NCI-H748 (cell line): ENCODE measurements around the gene PEX5L.
"Not testable (repeated sequence)": the region's sequence is repeated elsewhere in the genome, so short reads cannot be mapped to it uniquely, and the experiment has no call there.

Experiments used
- DNase-seq: peaks from one replicate; lab custom pipeline; 2025; ENCODE audit not compliant: unreplicated experiment; lab: John Stamatoyannopoulos, UW

PEX5L gene

DNA sequence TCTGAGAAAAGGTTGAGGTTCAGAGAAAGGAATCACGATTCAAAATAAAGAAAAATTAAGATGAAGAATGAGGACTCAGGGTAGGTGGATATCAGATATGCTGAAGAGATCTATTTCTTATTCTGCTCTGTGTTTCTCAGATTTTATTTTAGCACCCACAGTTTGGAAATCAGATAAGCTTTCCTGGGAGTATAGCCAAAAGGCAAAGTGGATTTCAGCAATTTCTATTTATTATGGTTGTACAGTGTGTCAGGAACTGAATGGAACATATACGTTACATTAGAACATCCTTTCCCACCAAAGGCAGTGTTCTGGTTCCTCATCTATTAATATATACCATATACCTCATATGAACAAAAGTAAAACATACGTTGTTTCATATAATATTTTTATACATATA is 18.9 kb downstream of the PEX5L start:
- no peak for DNase-seq

DNA sequence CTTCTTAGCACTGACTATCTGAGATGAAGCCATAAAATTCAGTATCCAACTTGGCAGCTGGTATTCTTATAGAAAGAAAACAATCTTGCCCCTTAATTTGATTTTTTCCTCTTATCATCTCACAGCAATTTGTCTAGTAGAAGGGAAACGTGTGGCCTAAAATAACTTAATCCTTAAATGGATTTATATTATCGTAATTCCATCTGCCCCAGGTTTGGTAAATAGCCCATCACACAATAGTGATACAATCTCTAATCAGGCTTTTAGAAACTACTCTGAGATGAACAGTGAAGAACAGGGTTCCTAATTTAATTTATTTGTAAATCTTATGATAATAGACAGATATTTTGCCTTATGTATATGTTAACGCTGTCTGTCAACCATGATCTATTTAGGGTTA is 24.8 kb downstream of the PEX5L start:
- no peak for DNase-seq

DNA sequence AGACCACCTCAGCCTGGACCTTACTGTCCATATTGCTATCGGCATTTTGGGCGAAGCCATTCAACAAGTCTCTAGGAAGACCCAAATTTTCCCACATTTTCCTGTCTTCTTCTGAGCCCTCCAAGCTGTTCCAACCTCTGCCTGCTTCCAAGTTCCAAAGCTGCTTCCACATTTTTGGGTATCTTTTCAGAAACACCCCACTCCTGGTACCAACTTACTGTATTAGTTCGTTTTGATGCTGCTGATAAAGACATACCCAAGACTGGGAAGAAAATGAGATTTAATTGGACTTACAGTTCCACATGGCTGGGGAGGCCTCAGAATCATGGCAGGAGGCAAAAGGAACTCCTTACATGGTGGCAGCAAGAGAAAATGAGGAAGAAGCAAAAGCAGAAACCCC is 28.4 kb downstream of the PEX5L start:
- DNase-seq, result not testable (repeated sequence)

DNA sequence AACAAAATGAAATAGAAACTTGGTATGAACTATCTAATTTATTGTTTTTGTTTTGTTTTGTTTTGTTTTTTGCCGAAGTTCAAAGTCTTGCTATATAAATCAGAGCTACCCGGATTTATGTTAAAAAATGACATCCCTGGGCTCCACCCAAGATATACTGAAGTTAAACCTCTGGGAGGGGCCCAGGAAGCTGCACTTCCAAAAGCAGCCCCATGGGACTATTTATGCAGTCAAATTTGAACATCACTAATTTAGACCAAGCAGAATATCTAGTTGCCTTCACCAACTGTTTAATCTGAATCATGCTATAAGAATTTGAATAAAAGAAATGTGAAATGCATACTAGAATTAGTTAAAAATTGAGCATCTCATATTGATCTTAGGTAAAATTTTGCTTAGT is 32.2 kb downstream of the PEX5L start:
- DNase-seq, result no peak

DNA sequence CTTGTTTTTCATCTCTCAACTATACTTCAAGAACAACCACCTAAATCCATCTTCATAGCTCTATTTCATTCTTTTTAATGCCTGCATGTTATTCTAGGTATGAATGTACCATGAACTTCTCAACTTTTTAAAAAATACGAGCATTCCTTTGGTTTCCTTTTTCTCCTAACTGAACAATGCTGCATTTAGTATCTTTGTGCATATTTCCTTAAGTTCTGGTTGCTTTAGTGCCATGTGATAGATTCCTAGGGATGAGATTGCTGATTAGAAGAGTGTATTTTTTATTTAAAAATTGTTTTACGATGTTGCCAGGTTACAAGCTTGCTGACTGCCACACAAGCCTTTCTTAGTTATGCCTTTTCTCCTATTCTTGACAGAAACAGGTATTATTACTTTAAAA is 34.7 kb downstream of the PEX5L start:
- DNase-seq, result no peak

DNA sequence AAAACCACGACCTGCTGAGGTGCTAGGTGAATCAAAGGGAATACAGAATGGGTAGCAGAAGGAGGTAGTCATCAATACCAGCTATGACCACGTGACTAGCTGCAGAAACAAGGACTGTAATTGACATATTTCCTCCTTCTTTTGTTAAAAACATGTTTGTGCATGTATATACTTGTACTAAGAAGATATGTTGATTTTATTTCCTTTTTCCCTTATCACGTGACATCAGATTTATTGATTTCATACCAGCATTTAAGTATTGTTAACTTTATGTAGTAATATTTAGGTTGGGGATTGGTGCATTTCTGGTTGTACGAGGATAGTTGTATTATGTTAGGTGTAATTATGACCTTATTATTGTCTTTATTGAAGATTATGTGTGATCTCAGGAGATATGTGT is 36.2 kb downstream of the PEX5L start:
- DNase-seq, result no peak

DNA sequence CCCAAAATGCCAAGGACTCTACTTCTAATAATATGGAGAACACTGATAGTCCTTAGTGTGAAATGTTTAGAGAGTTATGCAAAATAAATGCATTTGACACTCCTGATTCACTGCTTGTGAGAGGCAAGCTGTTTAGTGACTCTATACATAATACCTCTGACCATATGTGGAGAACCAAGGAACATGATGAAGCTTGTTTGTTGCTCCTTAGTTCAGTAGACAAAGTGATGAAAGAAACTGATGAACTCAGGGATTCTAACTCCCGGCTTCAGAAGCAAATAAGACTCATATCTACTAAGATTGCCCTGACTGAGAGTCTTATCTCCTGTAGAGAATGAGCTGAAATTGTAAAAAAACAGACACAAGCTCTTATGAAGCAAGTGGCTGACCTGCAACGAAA is 41.3 kb downstream of the PEX5L start:
- DNase-seq, result no peak

DNA sequence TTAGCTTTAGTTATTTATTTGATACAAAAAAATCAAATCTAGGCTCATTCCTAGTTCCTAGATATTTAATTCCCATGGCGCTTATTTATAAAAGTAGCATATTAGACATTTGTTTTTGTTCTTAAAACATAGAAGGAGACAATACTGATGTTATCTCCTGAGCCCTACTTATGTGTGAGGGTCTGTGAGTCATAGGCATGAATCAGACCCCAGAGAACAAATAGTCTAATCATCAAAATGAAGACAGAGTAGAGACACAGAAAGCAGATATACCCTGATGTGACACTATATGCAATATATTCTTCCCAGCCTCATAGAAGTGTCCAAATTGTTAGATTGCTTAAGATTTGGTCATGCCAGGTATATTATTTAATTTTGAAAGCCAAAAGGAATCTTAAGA is 44.9 kb downstream of the PEX5L start:
- no peak for DNase-seq

DNA sequence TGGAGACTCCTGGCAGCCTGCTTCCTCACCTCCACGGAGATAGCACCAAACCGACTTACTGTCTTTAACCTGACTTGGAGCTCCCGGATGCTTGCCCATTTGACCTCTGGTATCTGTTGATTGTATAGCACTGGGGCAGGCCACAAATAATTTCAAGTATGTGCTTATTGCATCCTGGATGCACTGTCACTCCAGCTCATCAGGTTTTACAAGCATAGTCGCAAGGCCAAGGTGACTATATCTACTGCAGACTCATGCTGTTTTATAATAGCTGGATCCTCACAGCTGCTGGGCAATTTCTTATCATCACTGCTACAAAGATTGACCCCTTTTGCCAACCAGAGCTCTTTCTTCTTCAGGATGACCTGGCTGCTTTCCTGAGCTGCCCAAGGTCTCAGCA is 45.6 kb downstream of the PEX5L start:
- peak; percentile 2 for DNase-seq

DNA sequence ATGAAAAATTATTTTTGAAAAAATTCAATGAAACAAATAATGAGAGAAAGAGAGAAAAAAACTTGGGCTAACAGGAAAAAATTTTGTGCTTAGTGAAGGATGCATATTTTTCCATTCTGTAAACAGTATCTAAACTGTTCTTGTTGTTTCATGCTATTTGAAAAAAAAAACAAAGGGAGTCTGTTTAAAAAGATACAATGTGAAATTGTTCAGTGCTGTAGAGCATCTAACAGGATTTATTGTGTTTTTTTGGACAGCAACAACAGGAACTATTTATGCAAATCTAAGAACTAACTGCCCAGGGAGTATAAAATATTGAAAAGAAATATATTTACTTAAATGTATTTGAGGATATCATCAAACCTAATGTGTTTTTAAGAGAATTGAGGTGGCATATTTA is 55.1 kb downstream of the PEX5L start:
- DNase-seq, result no peak

DNA sequence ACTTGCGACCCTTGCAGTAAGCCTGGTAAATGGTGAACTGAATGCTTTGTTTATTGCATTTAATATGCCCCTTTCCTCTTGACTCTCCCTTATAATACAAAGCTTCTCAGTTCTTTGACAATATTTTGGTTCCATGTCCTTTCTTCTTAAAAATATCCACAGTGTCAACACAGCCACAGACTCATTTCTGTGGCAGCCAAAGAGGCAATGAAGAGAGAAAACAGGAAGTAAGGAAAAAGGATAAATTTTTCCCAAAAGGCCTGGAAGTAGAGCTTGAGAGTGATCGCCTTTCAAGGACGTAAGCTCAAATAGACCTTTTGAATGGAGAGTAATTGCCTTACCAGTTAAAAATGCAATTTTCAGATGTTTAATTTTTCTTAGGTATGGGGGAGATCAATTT is 59.4 kb downstream of the PEX5L start:
- no peak for DNase-seq

DNA sequence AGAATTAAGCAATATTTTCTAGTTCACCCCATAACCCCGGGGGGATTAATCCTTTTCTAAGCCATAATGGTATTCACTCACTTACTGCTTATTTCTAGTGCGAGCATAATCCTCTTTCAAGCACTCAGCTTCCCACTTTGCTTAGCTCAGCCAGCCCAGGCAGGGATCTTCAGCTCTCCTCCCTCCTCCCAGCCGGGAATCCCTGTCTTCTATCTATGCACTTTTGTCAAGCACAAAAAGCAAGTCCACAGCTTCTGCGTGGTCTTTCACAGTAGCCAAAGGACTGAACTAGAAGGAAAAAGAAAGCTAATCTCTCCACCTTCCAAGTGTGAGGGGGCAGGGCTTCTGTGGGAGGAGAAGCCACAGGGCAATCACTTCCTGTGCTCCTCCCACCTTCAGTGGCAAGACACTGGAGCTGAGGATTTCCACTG is 62.8 kb downstream of the PEX5L start:
- no peak for DNase-seq

DNA sequence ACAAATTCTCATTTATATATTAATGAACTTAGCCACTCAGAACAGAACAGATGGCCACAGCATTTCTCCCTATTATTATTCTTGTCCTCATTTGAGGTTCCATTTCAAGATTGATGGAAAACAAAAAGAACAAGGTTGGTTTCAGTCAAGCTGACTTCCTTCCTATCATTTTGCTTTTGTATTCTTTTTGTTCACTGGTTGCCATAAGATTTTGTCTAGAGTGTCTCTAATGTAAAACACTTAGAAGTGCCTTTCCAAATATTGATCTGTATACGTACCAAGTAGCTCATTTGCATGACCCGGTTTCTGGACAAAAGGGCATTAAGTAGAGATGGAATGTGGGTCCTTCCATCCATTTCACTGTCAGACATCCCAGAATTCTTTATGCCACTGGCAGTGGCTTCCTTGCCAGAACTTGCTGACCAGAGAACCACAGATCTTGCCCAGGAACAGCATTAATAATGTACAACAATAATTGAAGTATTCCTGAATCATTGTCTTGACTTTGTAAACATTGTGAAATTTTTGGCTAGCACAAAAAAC is 63.8 kb downstream of the PEX5L start:
- no peak for DNase-seq

DNA sequence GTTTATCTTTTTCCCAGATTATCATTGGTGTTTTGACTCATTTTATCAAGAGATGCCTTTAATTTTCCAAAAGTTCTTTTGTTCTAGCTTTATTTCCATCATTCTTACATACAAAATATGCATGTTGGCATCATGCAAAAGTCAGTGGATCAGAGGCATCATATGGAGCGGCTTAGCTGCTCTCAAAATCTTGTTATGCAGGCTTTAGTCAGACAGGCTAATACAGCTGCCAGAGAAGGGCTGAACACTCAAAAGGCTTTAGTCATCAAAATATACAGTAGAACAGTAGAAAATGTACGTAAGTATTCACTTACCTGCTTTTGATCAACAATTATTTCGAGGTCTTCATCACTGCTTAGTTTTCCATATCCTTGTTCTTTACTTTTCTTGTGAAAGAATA is 65.5 kb downstream of the PEX5L start:
- peak; percentile 15 for DNase-seq

DNA sequence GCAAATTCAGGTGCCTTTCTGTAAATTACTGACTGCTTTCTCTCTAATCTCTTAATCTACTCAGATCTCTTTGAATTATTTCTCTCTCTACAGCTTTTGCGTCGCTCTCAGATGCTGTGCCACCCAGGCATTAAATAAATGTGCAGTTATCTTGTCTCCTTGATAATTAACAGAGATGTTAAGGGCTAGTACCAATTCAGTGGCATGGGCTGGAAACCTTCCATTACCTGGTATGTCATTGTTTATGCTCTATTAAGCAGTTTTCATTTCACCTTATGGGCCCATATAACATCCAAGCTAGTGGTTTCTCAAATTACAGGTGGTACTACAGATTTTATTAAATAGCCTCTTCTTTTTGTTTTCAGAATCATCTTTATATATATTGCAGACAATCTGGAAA is 66.0 kb downstream of the PEX5L start:
- DNase-seq, result peak; percentile 14

DNA sequence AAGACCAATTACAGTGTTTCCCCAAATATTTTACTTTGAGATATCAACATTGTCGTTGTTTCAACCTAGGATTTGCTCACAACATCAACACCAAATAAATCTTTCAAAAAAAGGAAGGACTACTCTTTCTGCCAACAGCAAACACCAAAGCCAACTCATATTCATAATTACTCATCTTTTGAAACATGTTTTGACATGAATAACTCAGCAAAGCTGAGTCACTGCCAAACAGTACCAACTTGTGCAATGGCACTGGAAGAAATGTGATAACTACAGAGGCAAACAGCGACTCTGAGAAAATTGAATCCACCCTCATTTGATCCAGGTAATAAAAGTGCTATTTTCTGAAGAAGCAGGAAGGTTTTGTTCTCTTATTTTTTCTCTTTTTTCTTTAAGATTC is 67.2 kb downstream of the PEX5L start:
- no peak for DNase-seq

DNA sequence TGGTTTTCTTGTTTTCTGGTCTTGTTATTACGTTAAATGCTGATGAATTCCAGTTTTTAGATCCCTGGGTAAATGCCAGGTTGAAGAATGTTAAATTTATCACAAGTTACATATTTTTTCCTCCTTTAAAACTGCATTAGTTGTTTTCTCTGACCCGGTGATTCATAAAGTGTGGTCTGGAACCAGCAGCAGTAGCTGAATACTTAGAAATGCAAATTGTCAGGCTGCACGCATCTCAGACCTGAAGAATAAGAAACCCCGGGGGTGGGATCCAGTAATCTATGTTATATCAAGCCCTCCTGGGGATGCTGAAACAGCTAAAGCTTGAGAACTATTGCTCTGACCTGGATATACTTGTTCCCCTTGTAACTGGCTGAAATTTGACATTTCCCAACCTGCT is 69.1 kb downstream of the PEX5L start:
- DNase-seq, result no peak

DNA sequence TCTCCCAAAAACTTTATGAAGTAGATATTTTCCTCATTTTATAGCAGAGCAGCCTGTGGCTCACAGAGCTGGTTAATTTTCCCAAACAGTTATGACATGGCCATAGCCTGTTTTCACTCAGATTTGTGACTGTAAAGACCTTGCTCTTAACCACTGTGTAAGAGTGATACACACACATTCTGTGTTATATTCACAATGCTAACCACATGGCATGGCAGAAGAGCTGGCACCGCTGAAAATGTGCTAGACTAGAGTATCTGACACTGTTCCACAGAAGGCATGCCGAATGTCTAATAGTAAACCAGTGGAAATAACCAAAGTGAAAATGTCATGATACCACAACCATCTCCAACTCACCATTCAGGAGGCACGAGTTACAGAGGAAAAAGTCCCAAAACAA is 71.8 kb downstream of the PEX5L start:
- no peak for DNase-seq

DNA sequence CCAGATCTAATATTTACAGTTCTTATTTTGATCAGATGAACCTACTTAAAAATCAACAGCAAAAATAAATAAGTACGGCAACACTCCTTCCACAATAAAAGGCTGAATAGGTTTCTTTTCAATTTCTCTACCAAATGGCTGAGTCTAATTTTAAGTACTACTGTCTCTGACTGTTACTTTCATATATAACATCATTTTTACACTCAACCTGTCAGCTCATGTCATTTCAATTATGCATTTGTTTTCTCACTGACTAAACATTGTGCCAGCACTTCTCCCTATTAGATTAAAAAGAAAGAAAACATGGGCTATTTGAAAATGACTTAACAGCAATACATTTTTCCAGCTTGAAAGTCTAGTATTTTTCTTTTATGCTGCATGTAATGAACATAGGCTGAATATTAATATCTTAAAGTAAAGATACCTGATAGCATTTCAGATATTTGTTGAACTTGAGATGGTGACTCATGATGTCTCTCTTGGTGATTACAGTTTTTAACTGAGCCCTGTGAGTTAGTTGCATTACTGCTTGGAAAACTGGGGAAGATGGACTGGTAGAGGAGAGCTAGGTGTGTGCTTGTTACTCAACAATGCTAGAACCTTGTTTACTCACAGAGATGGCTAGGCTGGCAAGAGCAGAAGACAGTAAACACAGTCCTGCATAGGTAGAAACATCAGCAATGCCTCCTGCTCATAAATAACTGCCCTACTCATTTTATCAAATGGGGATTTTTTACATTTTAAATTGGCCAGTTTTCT is 73.9 kb downstream of the PEX5L start:
- DNase-seq, result no peak

DNA sequence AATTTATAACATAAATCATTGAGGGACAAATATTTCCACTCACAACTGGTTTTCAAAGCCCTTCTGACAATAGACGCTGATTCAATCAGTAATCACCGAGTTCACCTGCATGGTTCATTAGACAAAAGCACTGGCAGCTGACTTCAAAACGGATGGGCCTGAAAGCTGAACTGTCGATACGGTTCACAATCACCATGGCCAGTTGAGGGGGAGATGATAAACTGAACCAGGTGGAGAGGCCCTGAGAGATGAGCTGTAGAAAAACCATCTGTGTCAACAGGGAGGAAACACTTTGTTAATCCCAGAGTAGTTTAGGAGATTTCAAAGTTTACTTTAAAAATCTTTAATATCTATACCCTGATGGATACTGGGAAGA is 75.0 kb downstream of the PEX5L start:
- peak; percentile 89 for DNase-seq

DNA sequence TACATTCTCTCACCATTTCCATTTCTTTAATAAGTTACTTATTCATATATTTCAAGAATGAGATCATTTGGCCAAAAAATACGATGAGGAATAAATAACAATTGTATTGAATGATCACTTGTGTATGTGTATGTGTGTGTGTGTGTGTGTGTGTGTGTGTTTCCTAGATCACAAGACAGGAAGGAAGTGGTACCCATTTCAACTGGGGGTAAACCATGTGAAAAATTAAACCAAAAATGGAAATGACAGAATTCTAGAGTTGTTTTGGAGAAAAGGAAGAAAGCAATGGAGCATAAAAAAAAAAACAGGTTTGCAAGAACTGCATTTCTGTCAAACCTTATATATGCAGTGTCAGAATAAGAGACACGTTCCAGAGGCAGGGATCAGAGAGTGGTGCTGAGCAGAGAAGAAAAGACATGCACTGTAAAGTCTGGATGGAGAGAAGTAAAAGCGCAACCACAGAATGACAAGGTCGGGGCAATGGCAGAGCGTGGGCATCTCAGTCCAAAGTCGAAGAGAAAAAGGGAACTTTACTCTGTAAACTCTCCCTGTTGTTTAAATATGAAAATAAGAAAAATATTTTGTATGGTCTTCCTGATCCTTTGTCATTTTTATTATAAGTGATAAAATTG is 75.5 kb downstream of the PEX5L start:
- DNase-seq, result no peak

DNA sequence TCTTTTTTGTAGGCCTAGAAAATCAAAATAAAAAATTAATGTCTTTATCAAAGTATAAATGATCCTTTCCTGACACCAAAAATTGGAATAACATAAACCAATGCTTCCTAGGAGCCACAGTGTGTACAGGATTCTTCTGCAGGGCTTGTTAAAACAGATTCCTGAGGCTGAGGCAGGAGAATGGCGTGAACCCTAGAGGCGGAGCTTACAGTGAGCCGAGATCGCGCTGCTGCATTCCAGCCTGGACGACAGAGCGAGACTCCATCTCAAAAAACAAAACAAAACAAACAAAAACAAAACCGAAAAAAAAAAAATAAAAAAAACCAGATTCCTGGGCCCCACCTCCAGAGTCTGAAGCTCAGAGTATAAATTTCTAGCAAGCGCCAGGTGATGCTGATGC is 78.0 kb downstream of the PEX5L start:
- DNase-seq, result no peak

DNA sequence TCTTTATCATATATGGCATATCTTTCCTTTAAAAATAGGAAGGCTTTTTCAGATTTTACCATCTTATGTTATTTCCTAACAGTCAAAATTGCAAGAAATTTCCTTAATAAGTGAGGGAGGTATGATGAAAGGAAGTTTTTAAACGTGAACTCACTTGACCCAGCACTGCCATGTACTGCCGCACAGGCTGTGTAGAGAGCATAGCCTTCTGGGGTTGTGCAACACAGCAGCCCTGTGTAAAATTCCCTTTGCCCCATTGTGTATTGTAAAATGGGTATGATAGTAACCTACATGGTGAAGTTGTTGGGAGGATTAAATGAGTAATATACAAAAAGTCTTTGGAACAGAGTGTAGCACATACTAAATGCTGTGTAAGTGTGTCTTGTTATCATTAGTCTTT is 78.6 kb downstream of the PEX5L start:
- no peak for DNase-seq
